Liver (tissue), 9 donors: ENCODE results near the gene SPIRE2. TPM values are rescaled to one million over a fixed set of nuclear protein-coding genes. Genes with fewer than 3 reads are reported as not detected.

Experiments used
- DNase-seq: peaks from one replicate; pipeline ENCODE4 v3.0.0-alpha.2; 2017; ENCODE audit warnings: low spot score
- H3K27ac ChIP-seq, 2 donors: one replicate each; pipeline ENCODE4 v1.7.0; 2013; ENCODE audit warnings: inconsistent platforms in 2 of 2, low read length in 2 of 2, control low read depth in 1 of 2, low read depth in 1 of 2, mild to moderate bottlenecking in 1 of 2
- H3K27me3 ChIP-seq, 4 donors: one replicate each; pipeline versions ENCODE4 v1.6.1 to v1.7.0; 2013; ENCODE audit warnings: low read length in 3 of 4, inconsistent platforms in 1 of 4, mild to moderate bottlenecking in 1 of 4, moderate library complexity in 1 of 4; ENCODE audit not compliant: control insufficient read depth in 4 of 4, insufficient read depth in 4 of 4
- H3K36me3 ChIP-seq, 4 donors: one replicate each; pipeline versions ENCODE4 v1.6.1 to v1.7.0; 2013; ENCODE audit warnings: low read length in 3 of 4, mild to moderate bottlenecking in 3 of 4, low read depth in 1 of 4, moderate library complexity in 1 of 4; ENCODE audit not compliant: control insufficient read depth in 4 of 4, insufficient read depth in 3 of 4
- H3K4me1 ChIP-seq, 4 donors: one replicate each; pipeline versions ENCODE4 v1.6.1 to v1.7.0; 2013; ENCODE audit warnings: low read length in 3 of 4, mild to moderate bottlenecking in 3 of 4, moderate library complexity in 1 of 4; ENCODE audit not compliant: control insufficient read depth in 4 of 4, insufficient read depth in 4 of 4
- H3K4me3 ChIP-seq, 3 donors: one replicate each; pipeline versions ENCODE4 v1.6.1 to v1.7.0; 2013; ENCODE audit warnings: low read length in 3 of 3, control low read depth in 1 of 3, low read depth in 1 of 3, mild to moderate bottlenecking in 1 of 3
- H3K9ac ChIP-seq, 2 donors: one replicate each; pipeline ENCODE4 v1.7.0; 2013; ENCODE audit warnings: low read length in 2 of 2, mild to moderate bottlenecking in 2 of 2, moderate library complexity in 2 of 2, control low read depth in 1 of 2, low read depth in 1 of 2
- H3K9me3 ChIP-seq, 4 donors: one replicate each; pipeline versions ENCODE4 v1.6.1 to v1.7.0; 2013; ENCODE audit warnings: low read length in 3 of 4; ENCODE audit not compliant: control insufficient read depth in 4 of 4
- ATF3 ChIP-seq: IDR thresholded peaks from 2 replicates; pipeline ENCODE4 v1.6.1; 2016; ENCODE audit warnings: antibody characterized with exemption
- EGR1 ChIP-seq, 2 donors: IDR thresholded peaks; 2 replicates each; pipeline ENCODE4 v1.6.1; 2016 to 2018; ENCODE audit warnings: antibody characterized with exemption in 2 of 2, low read depth in 2 of 2
- FOXA1 ChIP-seq: IDR thresholded peaks from 2 replicates; pipeline ENCODE4 v1.6.1; 2016; ENCODE audit warnings: antibody characterized with exemption
- FOXA2 ChIP-seq: IDR thresholded peaks from 2 replicates; pipeline ENCODE4 v1.6.1; 2016; ENCODE audit warnings: antibody characterized with exemption
- GABPA ChIP-seq, 2 donors: IDR thresholded peaks in 1 of 2; conservative IDR thresholded peaks in 1 of 2; 2 replicates each; pipeline ENCODE4 v1.6.1; 2016; ENCODE audit warnings: antibody characterized with exemption in 2 of 2, mild to moderate bottlenecking in 1 of 2, moderate library complexity in 1 of 2
- HNF4A ChIP-seq, 2 donors: conservative IDR thresholded peaks; 2 replicates each; pipeline ENCODE4 v1.6.1; 2016; ENCODE audit warnings: antibody characterized with exemption in 2 of 2, mild to moderate bottlenecking in 2 of 2
- HNF4G ChIP-seq: IDR thresholded peaks from 2 replicates; pipeline ENCODE4 v1.6.1; 2016; ENCODE audit warnings: antibody characterized with exemption
- JUND ChIP-seq, 2 donors: IDR thresholded peaks; 2 replicates each; pipeline ENCODE4 v1.6.1; 2016; ENCODE audit warnings: antibody characterized with exemption in 2 of 2
- NR2F2 ChIP-seq: IDR thresholded peaks from 2 replicates; pipeline ENCODE4 v1.6.1; 2016; ENCODE audit warnings: antibody characterized with exemption
- RAD21 ChIP-seq, 2 donors: IDR thresholded peaks; 2 replicates each; pipeline ENCODE4 v1.6.1; 2016; ENCODE audit warnings: antibody characterized with exemption in 2 of 2, mild to moderate bottlenecking in 2 of 2
- RXRA ChIP-seq, 2 donors: IDR thresholded peaks; 2 replicates each; pipeline ENCODE4 v1.6.1; 2017 to 2018; ENCODE audit warnings: antibody characterized with exemption in 2 of 2, mild to moderate bottlenecking in 1 of 2
- SP1 ChIP-seq: IDR thresholded peaks from 2 replicates; pipeline ENCODE4 v1.6.1; 2018; ENCODE audit warnings: antibody characterized with exemption, mild to moderate bottlenecking
- TAF1 ChIP-seq: conservative IDR thresholded peaks from 2 replicates; pipeline ENCODE4 v1.6.1; 2016; ENCODE audit warnings: antibody characterized with exemption, mild to moderate bottlenecking
- YY1 ChIP-seq: IDR thresholded peaks from 2 replicates; pipeline ENCODE4 v1.6.1; 2016; ENCODE audit warnings: antibody characterized with exemption, mild to moderate bottlenecking
- WGBS: extraction: QIAGEN DNeasy Blood & Tissue Kit; methylation state at CpG from one replicate; pipeline ENCODE4 v1.1.7; 2013; 5-methylcytosine and 5-hydroxymethylcytosine counted together
- polyA plus RNA-seq, 2 donors: library from polyadenylated mRNA; stranded (reverse) in 1 of 2; unstranded in 1 of 2; fragments of 200-250 nt in 1 of 2; fragments of >200 nt in 1 of 2; fragmentation: Nextera tagmentation in 1 of 2; extraction: Ambion mirVana in 1 of 2; gene quantifications; one replicate each; pipeline versions ENCODE4 v1.2.1 to v1.2.3, GENCODE V29; 2013 to 2015
- total RNA-seq, 2 donors: library from RNA; depleted of rRNA; stranded (reverse); fragments of >200 nt; gene quantifications; one replicate each; pipeline ENCODE4 v1.2.3, GENCODE V29; 2014
- TF ChIP-seq, protein P1 (sequence below): IDR thresholded peaks from 2 replicates; pipeline ENCODE4 v1.6.1; 2016; ENCODE audit warnings: antibody characterized with exemption
- TF ChIP-seq, protein P2 (sequence below): fragments of 150-350 bp; IDR thresholded peaks from 2 replicates; pipeline ENCODE4 v1.5.1; 2017; ENCODE audit warnings: improper control_type of control experiment, low read depth, low read length; ENCODE audit not compliant: missing input control
- donor health status: healthy.
- donor health status: healthy.
- donor health status: healthy.
- donor health status: healthy.
- donor health status: healthy.

SPIRE2 gene
- total and polyA plus RNA-seq, 4 donors = 1.7 to 7.2 (median 2.9) TPM

- Histone ChIP-seq H3K4me3 (no peak overlapping the region), H3K9me3 (peaks cover 0 to 3% (median 1%) of the 10 kb centered on the region in 4 donors), H3K4me1 (peaks cover 0 to 6% (median 0%) of the 10 kb centered on the region in 4 donors), H3K27ac (peak overlapping the region; percentile 33 to 57), H3K27me3 (no peaks in the 10 kb centered on the region), H3K36me3 (peaks cover 0 to 5% (median 2%) of the 10 kb centered on the region in 4 donors), H3K9ac (peak overlapping the region in 1 of 2 donors; percentile 33)
- no peak for DNase-seq
- TF ChIP-seq TAF1 (no peak), RAD21 (IDR thresholded peaks at IDR 0.05) (no peak), FOXA2 (no peak), YY1 (no peak), HNF4G (no peak), EGR1 (IDR thresholded peaks at IDR 0.05; ENCODE audit: low read depth in 2 of 2) (no peak), GABPA (IDR thresholded peaks at IDR 0.05 in 1 of 2, conservative IDR thresholded peaks at IDR 0.05 in 1 of 2) (no peak), JUND (IDR thresholded peaks at IDR 0.05) (no peak)
- 75% methylated on average over 5 of the region's 5 CpGs for WGBS
Measured at GRCh38 chr16:89864527-89864820, 36.2 kb downstream of the SPIRE2 start.

GRCh38 chr16:89867918-89868317 lies 39.6 kb downstream of the SPIRE2 start:
- no peak overlapping the region for H3K9ac ChIP-seq
- no peak for TF ChIP-seq HNF4G
- TF ChIP-seq GABPA (IDR thresholded peaks at IDR 0.05 in 1 of 2, conservative IDR thresholded peaks at IDR 0.05 in 1 of 2) = no peak
- TF ChIP-seq ATF3 = no peak

DNA sequence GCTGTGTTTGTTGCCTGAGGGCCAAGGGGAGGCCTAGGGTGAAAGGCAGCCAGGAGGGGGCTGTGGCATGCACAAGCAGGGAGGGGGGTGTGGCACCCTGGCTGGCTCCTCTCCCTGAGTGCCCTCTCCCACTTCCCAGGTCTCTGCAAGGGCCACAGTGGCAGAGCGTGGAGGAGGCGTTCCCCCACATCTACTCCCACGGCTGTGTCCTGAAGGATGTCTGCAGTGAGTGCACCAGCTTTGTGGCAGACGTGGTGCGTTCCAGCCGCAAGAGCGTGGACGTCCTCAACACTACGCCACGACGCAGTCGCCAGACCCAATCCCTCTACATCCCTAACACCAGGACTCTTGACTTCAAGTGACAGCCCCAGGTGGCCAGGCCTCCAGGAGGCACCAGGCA lies 41.6 kb downstream of the SPIRE2 start:
- no peaks in the 10 kb centered on the region for H3K27me3 ChIP-seq
- no peak for DNase-seq
- WGBS = 97% methylated on average over 12 of the region's 12 CpGs
- peaks cover 0 to 3% (median 1%) of the 10 kb centered on the region in 4 donors for H3K9me3 ChIP-seq
- no peak overlapping the region for H3K4me3 ChIP-seq
- TF ChIP-seq, protein P1, sequence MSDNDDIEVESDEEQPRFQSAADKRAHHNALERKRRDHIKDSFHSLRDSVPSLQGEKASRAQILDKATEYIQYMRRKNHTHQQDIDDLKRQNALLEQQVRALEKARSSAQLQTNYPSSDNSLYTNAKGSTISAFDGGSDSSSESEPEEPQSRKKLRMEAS = no peak
- TF ChIP-seq, protein P2, sequence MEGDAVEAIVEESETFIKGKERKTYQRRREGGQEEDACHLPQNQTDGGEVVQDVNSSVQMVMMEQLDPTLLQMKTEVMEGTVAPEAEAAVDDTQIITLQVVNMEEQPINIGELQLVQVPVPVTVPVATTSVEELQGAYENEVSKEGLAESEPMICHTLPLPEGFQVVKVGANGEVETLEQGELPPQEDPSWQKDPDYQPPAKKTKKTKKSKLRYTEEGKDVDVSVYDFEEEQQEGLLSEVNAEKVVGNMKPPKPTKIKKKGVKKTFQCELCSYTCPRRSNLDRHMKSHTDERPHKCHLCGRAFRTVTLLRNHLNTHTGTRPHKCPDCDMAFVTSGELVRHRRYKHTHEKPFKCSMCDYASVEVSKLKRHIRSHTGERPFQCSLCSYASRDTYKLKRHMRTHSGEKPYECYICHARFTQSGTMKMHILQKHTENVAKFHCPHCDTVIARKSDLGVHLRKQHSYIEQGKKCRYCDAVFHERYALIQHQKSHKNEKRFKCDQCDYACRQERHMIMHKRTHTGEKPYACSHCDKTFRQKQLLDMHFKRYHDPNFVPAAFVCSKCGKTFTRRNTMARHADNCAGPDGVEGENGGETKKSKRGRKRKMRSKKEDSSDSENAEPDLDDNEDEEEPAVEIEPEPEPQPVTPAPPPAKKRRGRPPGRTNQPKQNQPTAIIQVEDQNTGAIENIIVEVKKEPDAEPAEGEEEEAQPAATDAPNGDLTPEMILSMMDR = no peak
- TF ChIP-seq FOXA1 (no peak), FOXA2 (no peak), EGR1 (IDR thresholded peaks at IDR 0.05; ENCODE audit: low read depth in 2 of 2) (no peak), JUND (IDR thresholded peaks at IDR 0.05) (no peak), SP1 (no peak), HNF4A (conservative IDR thresholded peaks at IDR 0.05) (no peak), RAD21 (IDR thresholded peaks at IDR 0.05) (no peak), NR2F2 (no peak), ATF3 (no peak), RXRA (IDR thresholded peaks at IDR 0.05) (no peak)
- H3K9ac ChIP-seq = no peak overlapping the region
- no peak overlapping the region for H3K27ac ChIP-seq
- H3K4me1 ChIP-seq = peaks cover 2 to 18% (median 13%) of the 10 kb centered on the region in 4 donors
- peaks cover 0 to 2% (median 0%) of the 10 kb centered on the region in 4 donors for H3K36me3 ChIP-seq

More at GRCh38 chr16:89867918-89868317, 39.6 kb downstream of the SPIRE2 start:
- no peak for DNase-seq
- Histone ChIP-seq H3K27me3 (no peaks in the 10 kb centered on the region), H3K27ac (no peak overlapping the region), H3K4me1 (peaks cover 0 to 17% (median 5%) of the 10 kb centered on the region in 4 donors), H3K4me3 (no peak overlapping the region), H3K9me3 (peaks cover 0 to 3% (median 1%) of the 10 kb centered on the region in 4 donors), H3K36me3 (peaks cover 0 to 4% (median 0%) of the 10 kb centered on the region in 4 donors)
- 90% methylated on average over 5 of the region's 5 CpGs for WGBS
